ENCODE results near the gene CALHM3.
"Not testable (repeated sequence)": the region's sequence is repeated elsewhere in the genome, so short reads cannot be mapped to it uniquely, and the experiment has no call there.

The CALHM3 gene

DNA sequence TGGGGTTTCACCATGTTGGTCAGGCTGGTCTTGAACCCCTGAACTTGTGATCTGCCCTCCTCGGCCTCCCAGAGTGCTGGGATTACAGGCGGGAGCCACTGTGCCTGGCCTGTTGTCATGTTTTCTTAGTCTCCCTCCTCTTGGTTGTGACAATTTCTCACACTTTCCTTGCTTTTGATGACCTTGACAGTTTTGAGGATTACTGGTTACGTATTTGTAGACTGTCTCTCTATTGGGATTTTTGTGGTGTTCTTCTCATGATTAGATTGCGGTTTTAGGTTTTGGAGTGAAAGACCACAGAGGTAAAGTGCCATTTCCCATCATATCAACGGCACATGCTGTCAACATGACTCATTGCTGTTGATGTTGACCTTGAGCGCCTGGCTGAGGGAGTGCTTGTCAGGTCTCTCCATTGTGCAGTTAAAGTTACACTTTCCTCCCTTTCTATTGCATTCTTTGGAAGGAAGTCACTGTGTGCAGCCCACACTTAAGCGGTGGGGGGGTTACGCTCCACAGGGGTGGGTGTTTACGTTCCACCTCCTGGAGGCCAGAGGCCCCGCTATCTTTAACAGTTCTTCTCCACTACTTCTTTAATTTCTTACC lies 25.2 kb upstream of the CALHM3 start:
- DNase-seq, result peak in 3 of 42 donors; percentile 21 to 26 (median 25)

DNA sequence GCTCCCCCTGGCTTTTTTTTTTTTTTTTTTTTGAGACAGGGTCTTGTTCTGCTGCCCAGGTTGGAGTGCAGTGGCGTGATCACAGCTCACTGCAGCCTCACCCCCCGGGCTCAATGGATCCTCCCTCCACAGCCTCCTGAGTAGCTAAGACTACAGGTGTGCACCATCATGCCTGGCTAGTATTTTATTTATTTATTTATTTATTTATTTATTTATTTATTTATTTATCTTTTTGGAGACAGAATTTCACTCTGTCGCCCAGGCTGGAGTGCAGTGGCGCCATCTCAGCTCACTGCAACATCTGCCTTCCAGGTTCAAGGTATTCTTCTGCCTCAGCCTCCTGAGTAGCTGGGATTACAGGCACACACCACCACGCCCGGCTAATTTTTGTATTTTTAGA lies 24.7 kb upstream of the CALHM3 start:
- DNase-seq; intact Hi-C loops (cut with DNase I): not testable (repeated sequence)

More for the DNA sequence above, 25.2 kb upstream of the CALHM3 start:
- intact Hi-C loops (cut with DNase I), result no loop called here

DNA sequence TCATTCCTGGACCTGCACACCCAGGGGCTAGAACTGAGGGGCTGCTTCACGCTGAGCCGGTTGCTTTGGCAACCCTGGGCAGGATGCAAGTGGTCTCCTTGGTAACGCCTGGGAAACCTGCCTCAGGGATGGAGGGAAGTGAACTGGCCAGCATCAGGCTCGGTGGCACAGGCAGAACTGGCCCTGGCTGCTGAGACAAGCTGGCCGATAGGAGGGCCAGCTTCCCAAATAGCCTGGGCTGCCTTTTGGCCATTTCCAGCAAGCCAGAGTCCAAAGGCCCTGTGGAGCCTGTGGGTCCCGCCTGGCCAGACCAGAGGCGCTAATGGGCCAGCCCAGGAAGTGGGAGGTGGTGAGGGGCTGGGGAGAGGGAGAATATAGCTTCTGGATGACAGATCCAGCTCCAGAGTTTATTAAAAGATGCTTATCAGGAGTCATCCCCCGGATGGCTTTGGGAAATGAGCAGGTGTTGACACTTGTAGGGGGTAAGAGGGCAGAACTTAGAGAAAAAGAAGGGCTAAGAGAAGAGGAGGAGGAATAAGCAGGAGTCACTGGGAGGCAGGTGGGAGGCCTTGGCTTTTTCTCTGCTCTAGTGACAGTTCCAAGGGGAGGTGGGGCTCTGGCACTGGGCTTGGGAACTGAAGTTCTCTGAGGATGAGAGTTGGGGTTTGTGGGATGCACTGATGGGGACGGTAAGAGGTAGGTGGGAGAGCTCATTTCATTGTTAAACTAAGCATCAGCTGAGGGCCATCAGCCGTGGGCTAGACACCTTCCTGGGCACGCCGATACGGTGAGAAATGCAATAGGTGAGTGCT lies 24.0 kb upstream of the CALHM3 start:
- DNase-seq, result peak in 16 of 42 donors; percentile 14 to 67 (median 34)
- intact Hi-C loops (cut with DNase I), result no loop called here

DNA sequence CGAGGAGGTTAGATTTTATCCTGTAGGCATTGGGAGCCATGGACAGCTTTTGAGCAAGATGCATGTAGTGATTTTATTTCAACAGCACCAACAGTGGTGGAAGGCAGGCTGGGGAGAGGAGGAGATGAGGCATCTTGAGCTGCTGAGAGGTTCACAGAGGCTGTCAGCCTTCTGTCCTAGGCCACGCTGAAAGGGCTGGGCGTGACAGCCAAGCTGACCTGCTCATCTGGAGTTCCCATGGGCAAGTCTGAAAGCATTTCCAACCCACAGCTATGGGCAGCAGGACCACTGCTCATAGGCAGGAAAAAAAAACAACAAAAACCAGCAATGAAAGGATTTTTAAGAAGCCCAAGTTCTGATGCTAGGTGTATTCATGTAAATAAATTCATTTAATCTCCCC lies 22.1 kb upstream of the CALHM3 start:
- no peak for DNase-seq
- intact Hi-C loops (cut with DNase I), result no loop called here

DNA sequence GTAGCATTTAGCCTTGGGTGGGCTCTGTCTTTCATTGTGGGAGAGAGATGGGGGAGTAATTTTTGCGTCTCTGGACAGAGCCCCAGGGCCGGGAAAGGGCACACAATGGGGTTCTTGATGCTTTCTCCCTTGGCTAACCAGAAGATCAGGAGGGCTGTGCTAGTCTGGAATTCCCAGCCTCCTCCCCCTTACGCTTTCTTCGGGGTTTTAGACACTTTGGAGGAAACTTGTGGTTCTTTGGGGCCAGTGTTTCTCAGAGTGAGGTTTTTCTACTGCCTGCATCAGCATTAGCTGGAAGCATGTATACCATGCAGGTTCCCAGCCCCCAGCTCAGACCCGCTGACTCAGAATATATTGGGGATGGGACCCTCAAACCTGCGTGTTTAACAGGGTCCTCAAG lies 21.4 kb upstream of the CALHM3 start:
- intact Hi-C loops (cut with DNase I), result no loop called here

DNA sequence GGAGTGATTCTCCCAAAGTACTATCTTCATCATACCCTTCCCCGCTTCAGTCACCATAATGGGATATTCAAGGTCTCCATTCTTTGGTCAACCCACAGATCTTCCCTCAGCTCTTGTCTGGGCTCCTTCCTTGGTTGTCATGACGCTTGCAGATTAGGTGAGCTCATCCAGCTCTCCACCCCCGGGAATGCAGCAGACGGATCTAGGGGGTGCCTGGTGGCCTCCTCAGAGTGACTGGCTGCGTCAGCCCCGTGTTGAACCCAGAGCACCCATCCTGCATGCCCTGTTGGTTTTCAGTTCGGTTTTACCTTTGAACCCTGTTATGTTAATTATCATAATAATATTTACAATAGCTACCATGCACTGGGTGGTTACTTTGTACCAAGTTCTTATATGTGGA lies 20.8 kb upstream of the CALHM3 start:
- peak in 37 of 42 donors; percentile 24 to 84 (median 57) for DNase-seq
- intact Hi-C loops (cut with DNase I), result no loop called here

More for the DNA sequence above, 21.4 kb upstream of the CALHM3 start:
- no peak for DNase-seq

DNA sequence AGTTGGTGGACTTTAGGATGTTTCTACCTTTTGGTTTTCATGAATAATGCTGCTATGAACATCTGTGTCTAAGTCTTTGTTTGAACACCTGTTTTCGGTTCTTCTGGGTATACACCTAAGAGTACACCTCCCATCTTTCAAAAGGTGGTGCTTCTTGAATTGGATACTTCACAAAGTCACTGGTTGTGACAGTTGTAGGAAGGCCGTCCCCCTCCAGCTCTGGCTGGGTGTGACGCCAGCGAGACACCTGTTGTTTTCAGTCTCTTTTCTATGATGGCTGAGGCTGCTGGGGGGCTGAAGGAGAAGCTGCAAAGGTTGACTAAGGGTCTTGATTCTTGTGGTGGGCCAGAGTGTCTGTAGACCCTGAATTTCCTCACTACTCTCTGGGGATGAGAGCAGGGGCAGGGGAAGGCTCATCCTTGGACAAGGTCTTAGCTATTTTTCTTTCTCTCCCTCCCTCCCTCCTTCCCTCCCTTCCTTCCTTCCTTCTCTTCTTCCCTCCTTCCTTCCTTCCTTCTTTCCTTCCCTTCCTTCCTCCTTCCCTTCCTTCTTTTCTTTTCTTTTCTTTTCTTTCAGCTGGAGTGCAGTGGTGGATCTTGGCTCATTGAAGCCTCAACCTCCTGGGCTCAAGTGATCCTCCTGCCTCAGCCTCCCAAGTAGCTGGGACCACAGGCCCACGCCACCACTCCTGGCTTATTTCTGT lies 20.0 kb upstream of the CALHM3 start:
- intact Hi-C loops (cut with DNase I), result no loop called here
- DNase-seq, result no peak

DNA sequence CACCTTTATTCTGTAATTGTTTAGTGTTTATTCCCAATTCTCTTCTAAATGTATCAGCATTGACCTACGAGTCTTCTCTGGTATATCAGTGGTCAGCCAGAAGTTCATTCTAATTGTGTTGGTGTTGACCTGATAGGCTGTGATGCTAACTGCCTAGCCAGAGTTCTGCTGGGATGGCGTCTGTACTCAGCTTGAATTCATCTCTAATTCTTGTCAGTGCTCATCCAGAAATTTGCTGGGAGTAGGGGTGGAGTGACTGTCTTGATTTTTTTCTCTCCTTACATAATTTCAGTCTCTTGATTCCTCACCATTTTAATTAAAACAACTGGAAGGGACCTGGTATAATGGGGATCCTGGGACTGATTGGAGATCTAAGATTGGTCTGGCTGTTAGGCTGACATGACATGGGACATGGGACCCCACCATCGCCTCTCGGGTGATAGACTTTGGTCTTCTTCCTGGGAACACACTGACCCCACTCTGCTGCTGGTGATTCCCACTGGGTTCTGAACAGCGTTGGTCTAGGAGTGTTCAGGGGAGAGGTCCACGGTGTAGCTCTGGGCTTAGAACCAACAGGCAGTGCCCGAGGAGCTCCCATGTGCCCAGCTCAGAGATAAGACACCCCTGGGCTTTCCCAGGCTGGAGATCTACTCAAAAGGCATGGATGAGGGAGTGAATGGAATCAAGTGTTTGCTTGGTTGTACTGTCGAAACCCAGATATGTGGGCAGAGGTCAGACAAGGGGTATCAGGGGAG lies 18.3 kb upstream of the CALHM3 start:
- intact Hi-C loops (cut with DNase I), result no loop called here
- DNase-seq, result peak in 8 of 42 donors; percentile 25 to 56 (median 39)

DNA sequence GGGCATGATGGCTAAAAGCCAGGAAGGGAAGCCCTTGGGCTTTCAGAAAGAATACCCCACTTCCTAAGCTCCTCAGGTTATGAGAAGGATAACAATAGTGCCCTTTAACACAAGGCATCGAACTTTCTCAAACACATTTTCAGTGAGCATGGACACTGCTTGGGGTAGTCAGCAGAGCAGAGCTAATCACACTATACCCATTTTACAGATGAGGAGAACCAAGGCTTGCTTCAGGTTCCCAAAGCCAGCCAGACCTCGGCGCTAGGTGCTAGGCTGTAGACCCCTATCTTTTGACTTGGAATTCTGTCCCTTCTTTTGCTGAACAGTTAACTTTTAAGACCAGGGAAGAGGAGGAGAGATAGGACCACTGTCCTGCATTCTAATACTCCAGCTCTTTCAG lies 16.3 kb upstream of the CALHM3 start:
- no peak for DNase-seq
- intact Hi-C loops (cut with DNase I), result no loop called here

DNA sequence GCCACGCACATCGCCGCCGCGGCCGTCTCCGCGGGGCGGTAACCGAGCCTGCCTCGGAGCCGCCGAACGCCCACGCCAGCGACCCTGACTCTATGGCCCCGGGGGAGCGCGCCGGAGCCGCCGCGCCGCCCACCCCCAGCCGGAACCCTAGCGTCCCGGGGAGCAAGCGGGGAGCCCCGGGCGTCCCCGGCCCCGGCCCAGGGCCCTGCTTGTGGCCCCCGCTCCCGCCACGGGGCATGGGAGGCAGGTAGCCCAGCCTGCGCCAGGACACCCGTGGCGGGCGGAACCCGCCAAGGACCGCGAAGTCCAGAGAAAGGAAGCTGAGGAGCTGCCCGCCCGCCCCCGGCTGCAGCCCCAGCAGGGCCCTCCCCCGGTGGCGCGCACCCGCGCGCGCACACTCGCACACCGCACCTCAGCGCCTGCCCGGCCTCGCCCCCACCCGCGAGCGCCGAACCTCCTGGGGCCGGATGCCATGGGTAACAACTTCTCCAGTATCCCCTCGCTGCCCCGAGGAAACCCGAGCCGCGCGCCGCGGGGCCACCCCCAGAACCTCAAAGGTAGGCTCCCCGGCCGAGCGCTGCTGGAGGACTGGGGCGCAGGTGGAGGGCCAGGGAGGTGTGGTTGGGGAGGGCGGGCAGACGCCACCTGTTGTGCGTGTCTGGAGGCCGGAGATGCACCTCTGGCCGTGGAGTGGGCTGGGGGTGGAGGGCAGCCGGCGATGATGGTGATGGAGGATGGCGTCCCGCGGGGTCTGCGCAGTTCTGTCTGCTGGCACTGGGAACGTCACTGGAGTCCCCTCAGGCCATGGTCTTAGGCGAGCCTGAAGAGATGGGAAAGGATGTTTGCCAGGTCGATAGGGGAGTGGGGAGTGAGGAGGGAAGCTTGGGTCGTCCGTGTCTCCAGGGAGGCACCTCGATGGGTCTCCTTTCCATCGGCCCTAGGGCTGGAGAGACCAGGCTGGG lies 15.2 kb upstream of the CALHM3 start:
- intact Hi-C loops (cut with DNase I), result no loop called here
- DNase-seq, result peak in 35 of 42 donors; percentile 7 to 69 (median 45)

DNA sequence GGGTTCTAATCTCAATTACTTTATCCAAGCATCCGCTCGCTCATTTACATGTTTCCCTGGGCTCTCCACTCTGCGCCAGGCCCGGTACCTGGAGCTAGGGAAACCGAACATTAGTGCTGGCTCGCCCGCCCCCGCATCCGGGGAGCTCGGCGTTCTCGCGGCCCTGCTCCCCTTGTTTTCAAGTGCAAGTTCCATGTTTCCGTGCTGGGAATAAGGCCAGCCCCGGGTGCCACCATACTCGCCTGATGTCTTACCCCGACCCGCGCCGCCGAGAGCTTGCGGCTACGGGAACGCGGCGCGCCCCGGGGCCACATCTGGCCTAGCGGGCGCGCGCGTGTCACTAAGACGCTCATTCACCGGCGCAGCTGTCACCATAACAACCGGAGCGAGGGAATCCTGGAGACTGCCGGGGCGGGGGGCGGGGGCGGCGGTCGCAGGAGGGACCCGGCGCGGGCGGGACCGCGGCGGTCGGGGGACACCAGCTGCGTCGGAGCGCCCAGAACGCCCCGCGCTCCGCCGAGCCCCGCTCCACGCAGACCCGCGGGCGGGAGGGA lies 14.4 kb upstream of the CALHM3 start, which contains the start of gene NEURL1:
TSS of gene NEURL1 (plus strand) at position 344 of the 554 bp plus-strand sequence. CDS start 683 bp downstream, outside the sequence.
- DNase-seq, result peak; percentile 15 to 85 (median 66)
- intact Hi-C loops (cut with DNase I), result no loop called here

DNA sequence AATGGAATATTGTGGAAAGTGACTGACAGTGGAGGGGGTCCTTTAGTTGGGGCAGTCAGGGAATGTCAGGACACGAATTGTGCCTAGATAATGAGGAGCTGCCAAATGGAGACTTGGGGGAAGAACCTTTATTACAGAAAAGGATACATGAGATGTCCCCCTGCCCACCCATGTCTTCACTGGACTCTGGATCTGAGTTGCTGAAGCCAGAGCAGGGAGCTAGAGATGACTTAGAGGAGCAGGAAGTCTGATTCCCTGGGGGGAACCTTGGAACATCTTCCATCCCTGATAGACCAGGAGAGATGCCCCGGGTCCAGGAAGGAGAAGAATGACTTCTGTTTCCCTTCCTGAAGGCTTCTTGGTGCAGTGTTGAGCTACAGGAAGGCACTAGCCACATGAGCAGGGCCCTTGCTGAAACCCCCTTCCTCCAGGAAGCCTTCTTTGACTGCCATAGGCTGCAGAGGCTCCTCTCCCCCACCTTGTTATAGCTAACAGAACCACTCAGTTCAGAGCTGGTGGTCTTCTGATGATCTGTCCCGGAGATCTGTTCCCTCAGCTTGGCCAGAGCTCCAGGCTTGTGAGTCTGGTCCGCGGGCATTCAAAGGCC lies 13.7 kb upstream of the CALHM3 start:
- intact Hi-C loops (cut with DNase I), result no loop called here
- no peak for DNase-seq

DNA sequence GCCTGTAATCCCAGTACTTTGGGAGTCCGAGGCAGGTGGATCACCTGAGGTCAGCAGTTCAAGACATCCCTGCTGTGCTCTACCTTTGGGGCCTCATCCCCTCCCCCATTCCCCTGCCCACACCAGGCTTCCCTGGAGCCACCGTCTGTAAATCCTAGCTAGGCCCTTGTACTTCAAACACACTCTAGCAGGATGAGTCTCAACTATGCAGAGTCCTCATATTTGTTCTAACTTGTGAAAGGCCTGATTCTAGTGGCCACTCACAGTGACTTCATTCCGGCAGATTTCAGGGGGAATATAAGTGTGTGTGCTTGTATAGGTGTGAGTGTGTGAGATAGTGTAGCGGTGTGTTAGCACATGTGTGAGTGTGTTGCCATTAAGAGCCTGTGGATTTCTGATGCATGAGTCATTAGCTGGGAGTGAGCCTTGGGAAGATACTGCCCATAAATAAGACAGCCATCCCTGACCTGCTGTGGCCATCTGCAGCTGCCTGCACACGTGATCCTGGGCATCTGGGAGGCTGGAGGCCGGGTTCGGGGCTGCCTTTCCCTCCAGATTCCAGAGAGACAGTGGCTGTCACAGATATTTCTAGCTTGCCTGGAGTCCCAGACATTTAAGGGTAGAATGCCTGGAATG lies 12.8 kb upstream of the CALHM3 start:
- no peak for DNase-seq
- intact Hi-C loops (cut with DNase I), result no loop called here

DNA sequence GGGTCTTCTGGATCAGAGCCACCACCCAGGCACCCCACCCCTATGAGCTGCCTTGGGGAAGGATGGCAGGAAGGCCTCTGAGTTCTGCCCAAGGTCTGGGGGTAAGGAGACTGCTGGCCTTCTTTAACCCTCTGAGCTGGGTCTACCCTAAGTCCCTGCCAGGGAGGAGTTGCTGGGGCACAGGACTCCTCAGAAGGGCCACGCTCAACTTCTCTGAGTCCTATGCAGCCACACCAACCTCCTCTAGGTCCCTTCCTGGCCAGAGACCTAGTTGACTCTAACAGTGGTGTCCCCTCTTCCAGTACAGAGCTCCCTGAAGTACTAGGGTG lies 11.9 kb upstream of the CALHM3 start:
- intact Hi-C loops (cut with DNase I), result no loop called here
- no peak for DNase-seq

DNA sequence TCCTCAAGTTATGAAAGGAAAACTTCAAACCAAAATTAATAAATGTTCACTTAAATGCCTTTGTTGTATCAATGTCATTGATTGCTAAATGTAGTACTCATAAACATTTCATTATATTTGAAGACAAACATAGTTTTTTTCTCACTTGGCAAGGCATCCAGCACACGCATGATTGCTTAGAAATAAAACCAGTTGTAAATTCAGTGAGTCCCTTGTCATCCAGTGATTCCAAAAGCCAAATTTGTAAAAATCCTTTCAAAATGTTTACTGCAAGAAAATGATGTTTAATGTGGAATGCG lies 8.3 kb upstream of the CALHM3 start:
- intact Hi-C loops (cut with DNase I), result loop anchor here (2.0 kb wide), 1 partner anchor 73 kb away; no protein-coding TSS in a partner anchor
- DNase-seq, result no peak

DNA sequence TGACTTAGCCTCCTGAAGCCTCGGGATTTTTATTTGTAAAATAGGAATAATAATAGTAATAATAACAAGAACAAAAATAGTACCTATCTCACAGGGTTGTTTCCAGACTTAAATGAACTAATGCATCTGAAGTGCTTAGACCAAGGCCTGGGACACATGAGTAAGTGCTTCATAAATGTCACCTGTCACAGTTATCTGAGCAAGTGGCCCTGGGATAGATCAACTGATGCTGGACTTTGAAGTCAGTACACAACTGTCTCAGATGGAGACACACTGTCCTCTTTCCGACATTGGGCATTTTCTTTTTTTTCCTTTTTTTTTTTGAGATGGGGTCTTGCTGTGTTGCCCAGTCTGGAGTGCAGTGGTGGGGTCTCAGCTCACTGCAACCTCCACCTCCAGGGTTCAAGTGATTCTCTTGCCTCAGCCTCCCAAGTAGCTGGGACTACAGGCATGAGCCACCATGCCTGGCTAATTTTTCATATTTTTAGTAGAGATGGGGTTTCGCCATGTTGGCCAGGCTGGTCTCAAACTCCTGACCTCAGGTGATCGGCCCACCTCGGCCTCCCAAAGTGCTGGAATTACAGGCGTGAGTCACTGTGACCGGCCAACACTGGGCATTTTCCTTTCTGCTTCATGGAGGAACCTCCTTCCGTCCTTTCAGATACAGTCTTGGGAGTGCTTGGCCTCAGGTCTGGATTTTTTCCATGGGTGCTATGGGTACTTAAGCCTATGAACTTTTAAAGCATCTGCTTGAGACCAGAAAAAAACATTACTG lies 7.8 kb upstream of the CALHM3 start:
- not testable (repeated sequence) for DNase-seq
- intact Hi-C loops (cut with DNase I), result loop anchor here (2.0 kb wide), 1 partner anchor 72 kb away; no protein-coding TSS in a partner anchor

All from head of caudate nucleus (tissue), 42 donors.